BE2C (cell line): ENCODE measurements around the gene NKAIN4.

Experiments
- DNase-seq: peaks from one replicate; pipeline ENCODE4 v3.0.0-alpha.2; 2020
- H3K27me3 ChIP-seq: fragments of 250-450 bp; sonication (Bioruptor Pico); 2 replicates; pipeline ENCODE4 v1.5.1; 2020; ENCODE audit warnings: mild to moderate bottlenecking
- H3K36me3 ChIP-seq: fragments of 250-450 bp; sonication (Bioruptor Pico); 2 replicates; pipeline ENCODE4 v1.5.1; 2020; ENCODE audit warnings: mild to moderate bottlenecking
- H3K4me1 ChIP-seq: fragments of 250-450 bp; sonication (Bioruptor Pico); 2 replicates; pipeline ENCODE4 v1.5.1; 2020
- H3K4me3 ChIP-seq: 2 replicates; pipeline ENCODE4 v1.5.1; 2011; ENCODE audit warnings: low read depth, low read length
- H3K9me3 ChIP-seq: fragments of 250-450 bp; sonication (Bioruptor Pico); 2 replicates; pipeline ENCODE4 v1.5.1; 2020
- TF ChIP-seq, protein P1 (sequence below): IDR thresholded peaks from 2 replicates; pipeline ENCODE4 v1.5.1; 2012; ENCODE audit warnings: mild to moderate bottlenecking, low read depth, low read length

NKAIN4 gene

GRCh38 chr20:63205896-63206295 is 48.4 kb downstream of the NKAIN4 start:
- Histone ChIP-seq H3K27me3 (no peaks in the 10 kb centered on the region), H3K4me3 (no peak overlapping the region), H3K36me3 (peaks cover 92% of the 10 kb centered on the region), H3K4me1 (no peaks in the 10 kb centered on the region), H3K9me3 (no peaks in the 10 kb centered on the region)
- DNase-seq = no peak
- TF ChIP-seq, protein P1, sequence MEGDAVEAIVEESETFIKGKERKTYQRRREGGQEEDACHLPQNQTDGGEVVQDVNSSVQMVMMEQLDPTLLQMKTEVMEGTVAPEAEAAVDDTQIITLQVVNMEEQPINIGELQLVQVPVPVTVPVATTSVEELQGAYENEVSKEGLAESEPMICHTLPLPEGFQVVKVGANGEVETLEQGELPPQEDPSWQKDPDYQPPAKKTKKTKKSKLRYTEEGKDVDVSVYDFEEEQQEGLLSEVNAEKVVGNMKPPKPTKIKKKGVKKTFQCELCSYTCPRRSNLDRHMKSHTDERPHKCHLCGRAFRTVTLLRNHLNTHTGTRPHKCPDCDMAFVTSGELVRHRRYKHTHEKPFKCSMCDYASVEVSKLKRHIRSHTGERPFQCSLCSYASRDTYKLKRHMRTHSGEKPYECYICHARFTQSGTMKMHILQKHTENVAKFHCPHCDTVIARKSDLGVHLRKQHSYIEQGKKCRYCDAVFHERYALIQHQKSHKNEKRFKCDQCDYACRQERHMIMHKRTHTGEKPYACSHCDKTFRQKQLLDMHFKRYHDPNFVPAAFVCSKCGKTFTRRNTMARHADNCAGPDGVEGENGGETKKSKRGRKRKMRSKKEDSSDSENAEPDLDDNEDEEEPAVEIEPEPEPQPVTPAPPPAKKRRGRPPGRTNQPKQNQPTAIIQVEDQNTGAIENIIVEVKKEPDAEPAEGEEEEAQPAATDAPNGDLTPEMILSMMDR = no peak

- TF ChIP-seq, protein P1 = no peak
These were observed 49.9 kb downstream of the NKAIN4 start for GRCh38 chr20:63204362-63204761.

DNA sequence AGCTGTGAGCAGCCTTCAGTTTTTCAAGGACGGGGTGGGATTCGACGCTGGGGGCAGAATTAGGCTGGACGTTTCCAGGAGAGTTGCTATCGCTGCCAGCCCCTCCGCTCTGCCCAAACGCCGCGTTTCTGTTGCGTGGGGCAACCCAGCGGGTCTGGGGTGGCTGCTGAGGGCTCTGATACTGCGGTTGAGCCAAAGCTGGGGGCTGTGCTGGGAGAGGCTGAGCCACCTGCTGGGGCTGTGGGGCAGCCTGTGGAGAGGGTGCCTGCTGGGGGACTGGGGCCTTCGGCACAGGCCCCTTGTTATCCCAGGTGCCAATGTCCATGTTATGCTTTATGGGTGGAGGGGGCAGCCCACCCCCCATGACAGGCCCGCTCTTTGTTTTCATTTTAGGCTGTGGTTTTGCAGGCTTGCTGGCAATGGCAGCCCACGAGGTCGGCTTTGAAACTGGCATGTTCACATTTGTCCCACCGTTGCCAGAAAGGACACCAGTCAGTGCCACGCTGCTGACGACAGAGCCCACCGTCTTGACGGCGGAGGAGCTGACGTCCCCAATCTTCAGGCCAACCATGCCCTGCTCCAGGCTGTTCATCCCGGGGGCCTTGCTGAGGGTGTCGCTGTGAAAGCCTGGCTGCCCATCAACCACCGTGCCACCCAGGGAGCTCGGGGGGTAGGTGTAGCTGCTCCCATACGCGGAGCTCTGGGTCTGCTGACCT is 51.3 kb downstream of the NKAIN4 start:
- no peak for DNase-seq
- H3K27me3 ChIP-seq = no peaks in the 10 kb centered on the region
- TF ChIP-seq, protein P1 = no peak
- H3K4me3 ChIP-seq = no peak overlapping the region
- H3K36me3 ChIP-seq = peaks cover 74% of the 10 kb centered on the region
- no peaks in the 10 kb centered on the region for H3K4me1 ChIP-seq
- H3K9me3 ChIP-seq = no peaks in the 10 kb centered on the region

More at GRCh38 chr20:63204362-63204761, 49.9 kb downstream of the NKAIN4 start:
- Histone ChIP-seq H3K4me3 (no peak overlapping the region), H3K9me3 (no peaks in the 10 kb centered on the region), H3K27me3 (no peaks in the 10 kb centered on the region), H3K4me1 (no peaks in the 10 kb centered on the region), H3K36me3 (peaks cover 85% of the 10 kb centered on the region)
- no peak for DNase-seq

- Histone ChIP-seq H3K36me3 (peaks cover 70% of the 10 kb centered on the region), H3K4me3 (no peak overlapping the region), H3K4me1 (no peaks in the 10 kb centered on the region), H3K27me3 (no peaks in the 10 kb centered on the region), H3K9me3 (no peaks in the 10 kb centered on the region)
- TF ChIP-seq, protein P1 = no peak
- DNase-seq = no peak
These were observed 52.2 kb downstream of the NKAIN4 start for GRCh38 chr20:63202021-63202420.

DNA sequence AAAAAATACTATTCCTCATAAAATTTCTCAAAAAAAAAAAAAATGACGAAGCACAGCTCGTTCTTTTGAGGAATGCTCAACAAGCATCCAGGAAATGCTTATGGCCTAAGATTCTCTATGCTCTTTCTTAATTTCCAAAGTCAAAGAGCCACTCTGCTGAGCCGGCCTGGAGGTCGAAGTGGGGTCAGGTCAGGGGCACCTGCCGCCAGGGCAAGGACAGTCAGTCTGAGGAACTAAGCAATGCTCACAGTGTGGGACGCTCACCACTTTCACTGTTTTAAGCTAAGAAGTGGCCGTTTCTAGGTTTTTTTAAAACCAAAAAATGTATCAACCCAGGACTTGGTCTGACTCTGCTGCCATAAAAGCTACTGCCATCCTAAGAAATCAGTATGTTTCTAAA is 55.7 kb downstream of the NKAIN4 start:
- no peak for DNase-seq
- no peak overlapping the region for H3K4me3 ChIP-seq
- H3K36me3 ChIP-seq = peaks cover 52% of the 10 kb centered on the region
- no peaks in the 10 kb centered on the region; the same call in 1 of the 2 replicates for H3K4me1 ChIP-seq
- TF ChIP-seq, protein P1 = no peak
- H3K9me3 ChIP-seq = no peaks in the 10 kb centered on the region
- no peaks in the 10 kb centered on the region for H3K27me3 ChIP-seq

- no peaks in the 10 kb centered on the region for H3K27me3 ChIP-seq
- H3K36me3 ChIP-seq = peaks cover 35% of the 10 kb centered on the region
- DNase-seq = no peak
- no peaks in the 10 kb centered on the region; the same call in 1 of the 2 replicates for H3K4me1 ChIP-seq
- H3K9me3 ChIP-seq = no peaks in the 10 kb centered on the region
- no peak overlapping the region for H3K4me3 ChIP-seq
- TF ChIP-seq, protein P1 = no peak
These were observed 57.3 kb downstream of the NKAIN4 start for GRCh38 chr20:63196768-63197470.
